ENCODE measurements around the gene CCDC92B.

The CCDC92B gene

GRCh38 chr17:2712300-2713043 lies 37.0 kb downstream of the CCDC92B start:
- TF ChIP-seq POU2F2 (IDR thresholded peaks at IDR 0.05; ENCODE audit: low read depth, low read length): no peak
- no peak for TF ChIP-seq SPI1 (IDR thresholded peaks at IDR 0.05; ENCODE audit: low read depth, low read length)
- TF ChIP-seq PAX5 (IDR thresholded peaks at IDR 0.05; ENCODE audit: insufficient read depth, low read length, severe bottlenecking): no peak
- no peak for TF ChIP-seq TAF1 (IDR thresholded peaks at IDR 0.05; ENCODE audit: low read depth, low read length)
- no peak for TF ChIP-seq POLR2AphosphoS5 (IDR thresholded peaks at IDR 0.05; ENCODE audit: low read depth, low read length)
- TF ChIP-seq POLR2A (IDR thresholded peaks at IDR 0.05; ENCODE audit: low read depth, low read length): no peak
- no peak for FAIRE-seq
- DNase-seq (ENCODE audit: insufficient read length, low spot score): no peak

- FAIRE-seq (peak; percentile 100), DNase-seq (ENCODE audit: insufficient read length, low spot score) (peak; percentile 99)
- TF ChIP-seq POU2F2 (IDR thresholded peaks at IDR 0.05; ENCODE audit: low read depth, low read length): peak; percentile 10; the same call in 1 of the 2 replicates
- TF ChIP-seq TAF1 (IDR thresholded peaks at IDR 0.05; ENCODE audit: low read depth, low read length): no peak
- TF ChIP-seq POLR2AphosphoS5 (IDR thresholded peaks at IDR 0.05; ENCODE audit: low read depth, low read length): peak; percentile 62; the same call in 1 of the 2 replicates
- TF ChIP-seq POLR2A (IDR thresholded peaks at IDR 0.05; ENCODE audit: low read depth, low read length): peak; percentile 64; the same call in 1 of the 2 replicates
- no peak for TF ChIP-seq PAX5 (IDR thresholded peaks at IDR 0.05; ENCODE audit: insufficient read depth, low read length, severe bottlenecking)
Observed at GRCh38 chr17:2711608-2712299, 37.7 kb downstream of the CCDC92B start, which contains the start of gene CLUH. TSS of gene CLUH (minus strand) at chr17:2711764. CDS start at chr17:2711661, 103 bp downstream.

GRCh38 chr17:2710803-2711607 lies 38.4 kb downstream of the CCDC92B start:
- TF ChIP-seq POLR2A (IDR thresholded peaks at IDR 0.05; ENCODE audit: low read depth, low read length) (no peak), POU2F2 (IDR thresholded peaks at IDR 0.05; ENCODE audit: low read depth, low read length) (no peak), SPI1 (IDR thresholded peaks at IDR 0.05; ENCODE audit: low read depth, low read length) (no peak), PAX5 (IDR thresholded peaks at IDR 0.05; ENCODE audit: insufficient read depth, low read length, severe bottlenecking) (no peak), TAF1 (IDR thresholded peaks at IDR 0.05; ENCODE audit: low read depth, low read length) (no peak), POLR2AphosphoS5 (IDR thresholded peaks at IDR 0.05; ENCODE audit: low read depth, low read length) (no peak)
- FAIRE-seq (peak; percentile 80), DNase-seq (ENCODE audit: insufficient read length, low spot score) (no peak)

- DNase-seq (ENCODE audit: insufficient read length, low spot score): no peak
- peak; percentile 54 for FAIRE-seq
Observed at GRCh38 chr17:2710071-2710802, 39.2 kb downstream of the CCDC92B start.

GRCh38 chr17:2709183-2709661 lies 40.2 kb downstream of the CCDC92B start:
- DNase-seq (ENCODE audit: insufficient read length, low spot score) (no peak), FAIRE-seq (no peak)

More at GRCh38 chr17:2710071-2710802, 39.2 kb downstream of the CCDC92B start:
- TF ChIP-seq POLR2A (IDR thresholded peaks at IDR 0.05; ENCODE audit: low read depth, low read length) (no peak), PAX5 (IDR thresholded peaks at IDR 0.05; ENCODE audit: insufficient read depth, low read length, severe bottlenecking) (no peak), SPI1 (IDR thresholded peaks at IDR 0.05; ENCODE audit: low read depth, low read length) (no peak), TAF1 (IDR thresholded peaks at IDR 0.05; ENCODE audit: low read depth, low read length) (no peak), POU2F2 (IDR thresholded peaks at IDR 0.05; ENCODE audit: low read depth, low read length) (no peak), POLR2AphosphoS5 (IDR thresholded peaks at IDR 0.05; ENCODE audit: low read depth, low read length) (no peak)

GRCh38 chr17:2708585-2709182 lies 40.8 kb downstream of the CCDC92B start:
- FAIRE-seq (peak; percentile 77), DNase-seq (ENCODE audit: insufficient read length, low spot score) (no peak)

More at GRCh38 chr17:2709183-2709661, 40.2 kb downstream of the CCDC92B start:
- TF ChIP-seq TAF1 (IDR thresholded peaks at IDR 0.05; ENCODE audit: low read depth, low read length): no peak
- no peak for TF ChIP-seq PAX5 (IDR thresholded peaks at IDR 0.05; ENCODE audit: insufficient read depth, low read length, severe bottlenecking)
- peak; percentile 28; the same call in 1 of the 2 replicates for TF ChIP-seq POLR2AphosphoS5 (IDR thresholded peaks at IDR 0.05; ENCODE audit: low read depth, low read length)
- TF ChIP-seq POLR2A (IDR thresholded peaks at IDR 0.05; ENCODE audit: low read depth, low read length): no peak
- no peak for TF ChIP-seq SPI1 (IDR thresholded peaks at IDR 0.05; ENCODE audit: low read depth, low read length)

GRCh38 chr17:2707721-2708584 lies 41.5 kb downstream of the CCDC92B start:
- FAIRE-seq (peak; percentile 28), DNase-seq (ENCODE audit: insufficient read length, low spot score) (no peak)
- TF ChIP-seq POLR2A (IDR thresholded peaks at IDR 0.05; ENCODE audit: low read depth, low read length) (no peak), PAX5 (IDR thresholded peaks at IDR 0.05; ENCODE audit: insufficient read depth, low read length, severe bottlenecking) (no peak), POLR2AphosphoS5 (IDR thresholded peaks at IDR 0.05; ENCODE audit: low read depth, low read length) (no peak), TAF1 (IDR thresholded peaks at IDR 0.05; ENCODE audit: low read depth, low read length) (no peak), POU2F2 (IDR thresholded peaks at IDR 0.05; ENCODE audit: low read depth, low read length) (no peak), SPI1 (IDR thresholded peaks at IDR 0.05; ENCODE audit: low read depth, low read length) (no peak)

More at GRCh38 chr17:2708585-2709182, 40.8 kb downstream of the CCDC92B start:
- TF ChIP-seq POLR2A (IDR thresholded peaks at IDR 0.05; ENCODE audit: low read depth, low read length) (no peak), POLR2AphosphoS5 (IDR thresholded peaks at IDR 0.05; ENCODE audit: low read depth, low read length) (no peak), PAX5 (IDR thresholded peaks at IDR 0.05; ENCODE audit: insufficient read depth, low read length, severe bottlenecking) (no peak), SPI1 (IDR thresholded peaks at IDR 0.05; ENCODE audit: low read depth, low read length) (no peak), POU2F2 (IDR thresholded peaks at IDR 0.05; ENCODE audit: low read depth, low read length) (no peak), TAF1 (IDR thresholded peaks at IDR 0.05; ENCODE audit: low read depth, low read length) (no peak)
